CD8-positive, alpha-beta memory T cell (primary cell): ENCODE results near the gene SCPEP1. TPM values are rescaled to one million over a fixed set of nuclear protein-coding genes. Genes with fewer than 3 reads are reported as not detected.

Experiments
- CTCF ChIA-PET: fragments of 350-600 bp; sonication (Branson Sonifier 250); formaldehyde crosslinking; loops from one replicate; lab custom pipeline; 2021; ENCODE audit warnings: antibody characterized with exemption; lab: Charles Lee
- POLR2A ChIA-PET: fragments of 350-600 bp; sonication (Branson Sonifier 250); formaldehyde crosslinking; loops from one replicate; lab custom pipeline; 2021; ENCODE audit warnings: antibody characterized with exemption; lab: Charles Lee
- DNase-seq, 5 donors: peaks; one replicate each; pipeline versions ENCODE4 v3.0.0 to v3.0.0-alpha.2; 2020 to 2022; ENCODE audit warnings: mixed read lengths in 1 of 5
- H3K27ac ChIP-seq: one replicate; pipeline ENCODE4 v1.7.0; 2013; ENCODE audit warnings: low read depth, mild to moderate bottlenecking, low read length, moderate library complexity
- H3K27me3 ChIP-seq: 2 replicates; pipeline ENCODE4 v1.7.0; 2013; ENCODE audit warnings: low read length, mild to moderate bottlenecking; ENCODE audit not compliant: insufficient read depth, poor library complexity, severe bottlenecking
- H3K36me3 ChIP-seq: 2 replicates; pipeline ENCODE4 v1.7.0; 2013; ENCODE audit warnings: mild to moderate bottlenecking, low read length, moderate library complexity; ENCODE audit not compliant: insufficient read depth
- H3K4me1 ChIP-seq: 2 replicates; pipeline ENCODE4 v1.7.0; 2013; ENCODE audit warnings: mild to moderate bottlenecking, low read length, moderate library complexity; ENCODE audit not compliant: insufficient read depth
- H3K4me3 ChIP-seq: 2 replicates; pipeline ENCODE4 v1.7.0; 2013; ENCODE audit warnings: mild to moderate bottlenecking, low read length
- H3K9me3 ChIP-seq: 2 replicates; pipeline ENCODE4 v1.7.0; 2013; ENCODE audit warnings: mild to moderate bottlenecking, low read length
- H3K27ac Mint-ChIP-seq, 8 donors: one replicate each; pipeline ENCODE4 v1.8.0; 2020 to 2021; ENCODE audit warnings: mixed read lengths in 8 of 8, mild to moderate bottlenecking in 6 of 8, inconsistent platforms in 3 of 8, moderate library complexity in 3 of 8
- H3K27me3 Mint-ChIP-seq, 2 donors: one replicate each; pipeline ENCODE4 v1.8.0; 2020 to 2021; ENCODE audit warnings: mixed read lengths in 2 of 2, mild to moderate bottlenecking in 1 of 2, moderate library complexity in 1 of 2
- H3K36me3 Mint-ChIP-seq, 3 donors: one replicate each; pipeline ENCODE4 v1.8.0; 2020 to 2021; ENCODE audit warnings: mixed read lengths in 3 of 3, inconsistent platforms in 1 of 3, mild to moderate bottlenecking in 1 of 3
- H3K4me1 Mint-ChIP-seq, 3 donors: one replicate each; pipeline ENCODE4 v1.8.0; 2020 to 2021; ENCODE audit warnings: mixed read lengths in 3 of 3, inconsistent platforms in 1 of 3, mild to moderate bottlenecking in 1 of 3
- H3K4me3 Mint-ChIP-seq, 7 donors: one replicate each; pipeline ENCODE4 v1.8.0; 2020 to 2021; ENCODE audit warnings: mixed read lengths in 7 of 7, mild to moderate bottlenecking in 6 of 7, moderate library complexity in 4 of 7, inconsistent platforms in 2 of 7
- H3K9me3 Mint-ChIP-seq, 5 donors: one replicate each; pipeline ENCODE4 v1.8.0; 2020 to 2022; ENCODE audit warnings: mixed read lengths in 5 of 5, mild to moderate bottlenecking in 3 of 5, moderate library complexity in 2 of 5, inconsistent platforms in 1 of 5
- polyA plus RNA-seq: library from polyadenylated mRNA; unstranded; fragments of 300-500 nt; fragmentation: Illumina TruSeq; gene quantifications from one replicate; pipeline ENCODE4 v1.2.3, GENCODE V29; 2021
- total RNA-seq, 2 experiments: library from RNA; stranded (reverse); gene quantifications; one replicate each; pipeline ENCODE4 v1.2.3, GENCODE V29; 2021

The SCPEP1 gene, protein sequence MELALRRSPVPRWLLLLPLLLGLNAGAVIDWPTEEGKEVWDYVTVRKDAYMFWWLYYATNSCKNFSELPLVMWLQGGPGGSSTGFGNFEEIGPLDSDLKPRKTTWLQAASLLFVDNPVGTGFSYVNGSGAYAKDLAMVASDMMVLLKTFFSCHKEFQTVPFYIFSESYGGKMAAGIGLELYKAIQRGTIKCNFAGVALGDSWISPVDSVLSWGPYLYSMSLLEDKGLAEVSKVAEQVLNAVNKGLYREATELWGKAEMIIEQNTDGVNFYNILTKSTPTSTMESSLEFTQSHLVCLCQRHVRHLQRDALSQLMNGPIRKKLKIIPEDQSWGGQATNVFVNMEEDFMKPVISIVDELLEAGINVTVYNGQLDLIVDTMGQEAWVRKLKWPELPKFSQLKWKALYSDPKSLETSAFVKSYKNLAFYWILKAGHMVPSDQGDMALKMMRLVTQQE
- total RNA-seq: 10 to 100 TPM; 26.6 to 27.4 TPM
- 23.4 TPM for polyA plus RNA-seq

DNA sequence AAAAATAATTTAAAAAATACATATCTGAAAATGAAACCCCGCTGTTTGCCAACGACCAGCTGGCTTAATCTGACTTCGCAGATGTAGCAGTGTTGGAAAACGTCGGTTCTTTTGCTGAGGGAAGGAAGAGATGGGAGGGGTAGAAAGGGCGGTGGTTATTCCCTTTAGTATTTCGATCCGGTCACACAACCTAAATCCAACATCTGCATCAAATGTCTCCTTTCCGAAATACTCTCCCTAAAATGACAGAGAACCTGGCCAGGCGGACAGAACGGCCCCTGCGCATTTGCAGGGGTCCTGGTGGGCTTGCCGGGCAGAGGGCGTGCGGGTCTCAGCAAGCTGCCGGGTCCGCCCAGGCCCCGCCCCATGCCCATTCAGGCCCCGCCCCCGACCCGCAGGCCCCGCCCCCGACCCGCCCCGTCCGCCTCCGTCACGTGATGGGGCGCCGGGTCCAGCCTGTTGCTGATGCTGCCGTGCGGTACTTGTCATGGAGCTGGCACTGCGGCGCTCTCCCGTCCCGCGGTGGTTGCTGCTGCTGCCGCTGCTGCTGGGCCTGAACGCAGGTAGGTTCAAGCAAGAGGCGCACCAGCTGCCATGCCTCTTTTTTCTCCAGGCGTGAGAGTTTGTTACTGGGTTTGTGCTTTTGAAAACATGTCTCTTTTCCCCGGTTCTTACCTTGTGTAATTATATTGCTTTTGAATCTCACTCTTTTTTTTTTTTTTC is at the start of gene SCPEP1:
SCPEP1 (plus strand) TSS at position 459 of the 723 bp plus-strand sequence; CDS start at position 488, 29 bp downstream.
- Mint-ChIP-seq H3K4me1 (peaks cover 17 to 25% (median 21%) of the 10 kb centered on the region in 3 donors), H3K4me3 (peak within 1 kb of the TSS; percentile 85 to 98 (median 93)), H3K27ac (peak within 1 kb of the TSS; percentile 39 to 97 (median 92)), H3K9me3 (no peaks in the 10 kb centered on the region), H3K27me3 (peaks cover 5 to 10% of the 10 kb centered on the region in 2 donors), H3K36me3 (peaks cover 0 to 10% (median 0%) of the 10 kb centered on the region in 3 donors)
- Histone ChIP-seq H3K27ac (peak within 1 kb of the TSS; percentile 47), H3K4me1 (peaks cover 12% of the 10 kb centered on the region), H3K27me3 (peaks cover 7% of the 10 kb centered on the region), H3K4me3 (peak within 1 kb of the TSS; percentile 85), H3K36me3 (no peaks in the 10 kb centered on the region), H3K9me3 (no peaks in the 10 kb centered on the region)
- DNase-seq: peak; percentile 71 to 90 (median 79)
- ChIA-PET CTCF (interaction anchor here (1.0 to 1.6 kb wide), 2 partner anchors 11 to 17 kb away, joined by 3 to 9 read pairs; partner anchors contain the start of gene COIL), POLR2A (interaction anchor here (0.5 to 1.5 kb wide), 4 partner anchors 64 to 1653 kb away, joined by 3 to 6 read pairs (median 4); partner anchors contain the start of genes AKAP1 and TRIM25)

DNA sequence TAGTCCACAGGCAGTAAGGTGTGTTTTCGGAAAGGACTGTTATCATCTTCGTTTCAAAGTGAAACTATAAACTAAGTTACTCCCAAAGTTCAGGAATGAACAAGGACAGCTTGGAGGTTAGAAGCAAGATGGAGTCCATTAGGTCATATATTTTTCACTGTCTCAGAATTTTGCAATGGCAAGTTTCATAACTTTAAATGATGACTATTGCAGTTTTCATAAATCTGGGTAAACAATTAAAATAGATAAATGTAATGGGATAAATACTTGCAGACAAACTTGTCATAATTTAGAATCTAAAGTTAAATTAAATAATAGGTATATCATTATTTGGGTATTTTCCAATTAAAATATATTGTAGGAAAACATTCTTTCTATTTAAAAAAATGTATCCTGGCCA is 49.3 kb upstream of the SCPEP1 start:
- CTCF ChIA-PET: no interaction called here
- peaks cover 0 to 12% (median 3%) of the 10 kb centered on the region in 3 donors for H3K36me3 Mint-ChIP-seq
- no peaks in the 10 kb centered on the region for H3K36me3 ChIP-seq
- H3K27me3 ChIP-seq: no peaks in the 10 kb centered on the region
- POLR2A ChIA-PET: no interaction called here
- no peak for DNase-seq
- H3K4me3 Mint-ChIP-seq: no peak overlapping the region
- H3K4me1 Mint-ChIP-seq: no peaks in the 10 kb centered on the region
- no peaks in the 10 kb centered on the region for H3K9me3 ChIP-seq
- H3K27me3 Mint-ChIP-seq: peaks cover 0 to 3% of the 10 kb centered on the region in 2 donors
- H3K4me1 ChIP-seq: no peaks in the 10 kb centered on the region
- H3K27ac ChIP-seq: no peak overlapping the region
- no peak overlapping the region for H3K4me3 ChIP-seq
- H3K27ac Mint-ChIP-seq: no peak overlapping the region
- peaks cover 0 to 14% (median 3%) of the 10 kb centered on the region in 5 donors for H3K9me3 Mint-ChIP-seq

DNA sequence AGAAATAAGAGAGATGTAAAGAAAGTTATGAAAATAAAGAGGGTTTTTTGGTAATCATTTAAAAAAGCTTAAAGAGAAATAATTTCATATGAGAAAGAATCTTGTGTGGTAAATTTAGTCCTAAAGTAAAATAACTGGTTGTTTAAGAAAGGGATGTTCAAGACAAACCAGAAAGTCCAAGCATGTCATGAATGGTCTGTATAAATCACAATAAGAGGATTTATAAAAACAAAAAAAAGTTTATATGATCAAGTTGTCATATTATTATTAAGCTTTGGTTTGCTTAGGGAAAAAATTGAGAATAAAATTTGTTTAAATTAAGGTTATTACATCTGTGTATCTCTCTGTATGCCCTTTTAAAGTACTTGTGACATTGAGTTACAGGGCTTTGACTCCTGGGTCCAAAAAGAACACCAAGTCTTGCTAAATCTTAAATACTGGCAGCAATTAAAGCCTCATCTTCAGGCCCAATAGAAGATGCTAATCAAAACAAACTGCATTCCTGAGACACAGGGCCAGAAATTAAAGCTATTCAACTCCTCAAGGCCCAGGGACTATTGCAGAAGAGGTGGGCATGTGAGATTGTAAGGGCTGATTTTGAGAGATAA is 48.5 kb upstream of the SCPEP1 start:
- H3K36me3 Mint-ChIP-seq: peaks cover 5 to 12% (median 11%) of the 10 kb centered on the region in 3 donors
- no peak for DNase-seq
- H3K9me3 Mint-ChIP-seq: peaks cover 0 to 14% (median 3%) of the 10 kb centered on the region in 5 donors
- H3K27me3 Mint-ChIP-seq: peaks cover 0 to 3% of the 10 kb centered on the region in 2 donors
- no peak overlapping the region for H3K27ac ChIP-seq
- POLR2A ChIA-PET: no interaction called here
- no peaks in the 10 kb centered on the region for H3K4me1 ChIP-seq
- H3K4me1 Mint-ChIP-seq: no peaks in the 10 kb centered on the region
- no peaks in the 10 kb centered on the region for H3K9me3 ChIP-seq
- CTCF ChIA-PET: no interaction called here
- H3K4me3 ChIP-seq: no peak overlapping the region
- H3K27ac Mint-ChIP-seq: no peak overlapping the region
- H3K4me3 Mint-ChIP-seq: no peak overlapping the region
- no peaks in the 10 kb centered on the region for H3K36me3 ChIP-seq
- H3K27me3 ChIP-seq: no peaks in the 10 kb centered on the region

DNA sequence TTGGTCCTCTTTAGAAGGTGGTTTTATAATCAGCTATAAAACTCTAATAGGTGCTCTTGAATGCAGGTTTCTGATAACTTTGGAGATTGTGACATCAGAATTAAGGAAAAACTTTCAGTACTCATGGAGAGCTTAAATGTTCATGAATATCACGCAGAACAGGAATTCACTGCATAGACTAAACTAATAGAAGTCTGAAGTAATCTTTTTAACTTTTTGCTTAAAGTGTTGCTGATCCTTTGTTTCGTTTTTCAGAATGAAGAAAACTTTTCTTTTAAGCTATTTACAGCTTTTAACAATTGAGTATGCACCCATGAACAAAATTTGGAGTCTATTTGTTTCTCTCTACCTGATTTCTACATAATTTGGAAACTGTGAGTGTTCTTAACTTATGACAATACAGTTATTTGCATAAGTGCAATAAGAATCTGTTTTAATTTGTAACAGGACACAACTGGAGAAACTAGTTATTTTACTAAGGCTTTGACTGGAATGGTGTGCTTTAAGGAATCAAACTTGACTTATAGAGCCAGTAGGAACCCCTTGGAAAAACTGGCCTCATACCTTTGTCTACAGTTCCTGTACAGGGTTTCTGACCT is 47.1 kb upstream of the SCPEP1 start:
- DNase-seq: no peak
- Histone ChIP-seq H3K4me3 (no peak overlapping the region), H3K4me1 (no peaks in the 10 kb centered on the region), H3K36me3 (peaks cover 6% of the 10 kb centered on the region), H3K27ac (no peak overlapping the region), H3K27me3 (no peaks in the 10 kb centered on the region), H3K9me3 (no peaks in the 10 kb centered on the region)
- POLR2A ChIA-PET: no interaction called here
- CTCF ChIA-PET: no interaction called here
- H3K27me3 Mint-ChIP-seq: peaks cover 0 to 3% of the 10 kb centered on the region in 2 donors
- no peak overlapping the region for H3K27ac Mint-ChIP-seq
- H3K9me3 Mint-ChIP-seq: peaks cover 0 to 14% (median 3%) of the 10 kb centered on the region in 5 donors
- H3K4me3 Mint-ChIP-seq: no peak overlapping the region
- peaks cover 7 to 21% (median 12%) of the 10 kb centered on the region in 3 donors for H3K36me3 Mint-ChIP-seq
- H3K4me1 Mint-ChIP-seq: no peaks in the 10 kb centered on the region

DNA sequence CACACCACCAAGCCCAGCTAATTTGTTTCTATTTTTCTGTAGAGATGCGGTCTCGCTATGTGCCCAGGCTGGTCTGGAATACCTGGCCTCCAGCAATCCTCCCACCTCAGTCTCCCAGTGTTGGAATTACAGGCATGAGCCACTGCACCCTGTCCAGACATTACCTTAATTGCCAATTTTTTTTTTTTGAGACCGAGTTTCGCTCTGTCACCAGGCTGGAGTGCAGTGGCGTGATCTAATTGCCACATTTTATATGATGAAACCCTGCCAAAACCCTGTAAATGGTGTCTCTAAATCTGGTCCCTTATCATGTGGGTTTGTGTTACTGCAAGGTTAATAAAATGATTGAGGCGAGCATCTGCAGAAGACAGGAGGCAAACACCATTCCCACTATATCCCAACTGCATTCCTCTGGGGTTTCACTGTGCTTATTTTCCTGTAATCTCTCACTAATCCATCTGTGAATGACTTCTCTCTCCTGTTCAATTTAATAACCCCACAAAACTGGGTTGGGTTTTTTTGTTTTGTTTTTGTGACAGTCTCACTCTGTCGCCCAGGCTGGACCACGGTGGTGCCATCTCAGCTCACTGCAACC is 44.7 kb upstream of the SCPEP1 start:
- peaks cover 22 to 44% (median 23%) of the 10 kb centered on the region in 3 donors for H3K36me3 Mint-ChIP-seq
- no peaks in the 10 kb centered on the region for H3K9me3 ChIP-seq
- peaks cover 0 to 14% (median 3%) of the 10 kb centered on the region in 5 donors for H3K9me3 Mint-ChIP-seq
- H3K27ac Mint-ChIP-seq: peak overlapping the region in 1 of 8 donors; percentile 34
- no peaks in the 10 kb centered on the region for H3K4me1 ChIP-seq
- no peak for DNase-seq
- no peak overlapping the region for H3K27ac ChIP-seq
- CTCF ChIA-PET: interaction anchor here (1.0 kb wide), 1 partner anchor 113 kb away, joined by 3 read pairs; no protein-coding TSS in a partner anchor
- H3K27me3 ChIP-seq: no peaks in the 10 kb centered on the region
- H3K4me3 Mint-ChIP-seq: no peak overlapping the region
- H3K4me1 Mint-ChIP-seq: no peaks in the 10 kb centered on the region
- POLR2A ChIA-PET: no interaction called here
- no peaks in the 10 kb centered on the region for H3K27me3 Mint-ChIP-seq
- peaks cover 17% of the 10 kb centered on the region for H3K36me3 ChIP-seq
- no peak overlapping the region for H3K4me3 ChIP-seq

DNA sequence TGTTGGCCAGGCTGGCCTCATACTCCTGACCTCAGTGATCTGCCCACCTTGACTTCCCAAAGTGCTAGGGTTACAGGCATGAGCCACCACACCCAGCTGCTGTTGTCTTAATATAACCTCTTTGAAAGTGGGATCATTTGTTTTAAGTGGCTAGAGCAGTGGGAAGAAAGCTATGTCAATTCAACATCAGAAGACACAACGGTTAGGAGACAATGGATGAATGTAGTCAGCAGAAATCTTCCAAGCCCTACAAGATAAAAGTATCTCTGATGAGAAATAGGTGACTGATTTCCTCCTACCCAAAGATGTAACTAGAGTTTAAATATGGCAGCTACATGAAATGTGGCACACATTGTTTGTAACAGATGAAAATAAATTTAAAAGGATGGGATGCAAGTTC is 44.1 kb upstream of the SCPEP1 start:
- peaks cover 0 to 14% (median 3%) of the 10 kb centered on the region in 5 donors for H3K9me3 Mint-ChIP-seq
- H3K4me1 Mint-ChIP-seq: no peaks in the 10 kb centered on the region
- H3K27me3 Mint-ChIP-seq: no peaks in the 10 kb centered on the region
- H3K9me3 ChIP-seq: no peaks in the 10 kb centered on the region
- H3K27ac Mint-ChIP-seq: peak overlapping the region in 1 of 8 donors; percentile 34
- no peak overlapping the region for H3K4me3 Mint-ChIP-seq
- ChIA-PET CTCF (no interaction called here), POLR2A (no interaction called here)
- no peak for DNase-seq
- H3K27me3 ChIP-seq: no peaks in the 10 kb centered on the region
- H3K36me3 Mint-ChIP-seq: peaks cover 25 to 50% (median 26%) of the 10 kb centered on the region in 3 donors
- H3K27ac ChIP-seq: no peak overlapping the region
- no peak overlapping the region for H3K4me3 ChIP-seq
- H3K36me3 ChIP-seq: peaks cover 18% of the 10 kb centered on the region
- no peaks in the 10 kb centered on the region for H3K4me1 ChIP-seq

DNA sequence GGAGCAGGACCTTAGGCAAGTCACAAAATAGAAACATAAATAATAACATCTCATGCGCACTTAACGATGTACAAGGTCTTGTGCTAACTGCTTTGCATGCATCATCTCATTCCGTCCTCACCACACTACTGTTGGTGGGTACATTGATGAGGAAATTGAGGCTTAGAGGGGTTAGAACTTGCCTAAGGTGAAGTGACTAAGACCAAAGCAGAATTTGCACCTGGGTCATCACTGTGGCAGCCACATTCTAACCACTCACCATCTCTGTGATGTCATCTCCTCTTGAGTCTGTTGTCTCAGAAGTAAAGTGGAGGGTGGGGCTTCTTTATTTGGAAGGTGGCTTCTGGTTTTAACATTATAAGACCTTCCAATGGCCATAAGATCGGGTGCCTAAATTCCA is 43.7 kb upstream of the SCPEP1 start:
- Mint-ChIP-seq H3K27ac (no peak overlapping the region), H3K27me3 (no peaks in the 10 kb centered on the region), H3K4me3 (no peak overlapping the region), H3K9me3 (peaks cover 0 to 14% (median 2%) of the 10 kb centered on the region in 5 donors), H3K4me1 (no peaks in the 10 kb centered on the region), H3K36me3 (peaks cover 26 to 54% (median 27%) of the 10 kb centered on the region in 3 donors)
- no peaks in the 10 kb centered on the region for H3K27me3 ChIP-seq
- no peak overlapping the region for H3K27ac ChIP-seq
- no peaks in the 10 kb centered on the region for H3K9me3 ChIP-seq
- H3K4me3 ChIP-seq: no peak overlapping the region
- peaks cover 21% of the 10 kb centered on the region for H3K36me3 ChIP-seq
- H3K4me1 ChIP-seq: no peaks in the 10 kb centered on the region
- no peak for DNase-seq
- POLR2A ChIA-PET: no interaction called here
- CTCF ChIA-PET: no interaction called here
